ENCODE measurements around the gene FOXO6.

FOXO6 gene

DNA sequence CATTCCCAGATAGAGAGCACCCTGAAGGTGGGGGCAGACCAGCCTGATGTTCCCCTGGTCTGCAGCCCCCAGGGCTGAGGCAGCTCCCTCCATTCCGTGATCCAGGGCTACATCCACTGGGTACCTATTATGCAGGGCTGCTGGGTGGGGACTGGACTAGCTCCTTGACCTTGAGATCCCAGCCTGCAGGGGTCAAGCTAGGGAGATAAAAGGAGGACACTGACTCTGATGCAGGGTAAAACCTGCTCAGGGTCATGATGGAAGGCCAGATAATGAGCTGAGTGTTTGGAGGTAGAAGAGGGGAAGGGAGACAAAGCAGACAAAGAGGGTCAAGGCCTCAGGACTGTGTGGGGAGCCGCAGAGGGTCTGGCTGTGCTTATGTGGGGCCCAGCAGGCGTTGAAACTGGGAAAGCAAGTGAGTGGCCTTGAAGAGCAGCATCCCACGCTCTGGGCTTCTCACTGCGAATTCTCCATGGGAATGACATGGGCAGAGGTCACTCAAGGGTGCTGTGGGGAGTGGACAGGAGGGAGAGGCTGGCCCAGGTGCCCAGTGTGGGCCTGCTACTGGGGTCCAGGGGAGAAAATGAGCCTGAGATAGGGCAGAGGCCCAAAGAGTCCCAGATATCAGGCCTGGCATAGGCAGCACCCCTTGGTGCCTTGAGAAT lies 9.7 kb downstream of the FOXO6 start:
- TF ChIP-seq, protein P1, sequence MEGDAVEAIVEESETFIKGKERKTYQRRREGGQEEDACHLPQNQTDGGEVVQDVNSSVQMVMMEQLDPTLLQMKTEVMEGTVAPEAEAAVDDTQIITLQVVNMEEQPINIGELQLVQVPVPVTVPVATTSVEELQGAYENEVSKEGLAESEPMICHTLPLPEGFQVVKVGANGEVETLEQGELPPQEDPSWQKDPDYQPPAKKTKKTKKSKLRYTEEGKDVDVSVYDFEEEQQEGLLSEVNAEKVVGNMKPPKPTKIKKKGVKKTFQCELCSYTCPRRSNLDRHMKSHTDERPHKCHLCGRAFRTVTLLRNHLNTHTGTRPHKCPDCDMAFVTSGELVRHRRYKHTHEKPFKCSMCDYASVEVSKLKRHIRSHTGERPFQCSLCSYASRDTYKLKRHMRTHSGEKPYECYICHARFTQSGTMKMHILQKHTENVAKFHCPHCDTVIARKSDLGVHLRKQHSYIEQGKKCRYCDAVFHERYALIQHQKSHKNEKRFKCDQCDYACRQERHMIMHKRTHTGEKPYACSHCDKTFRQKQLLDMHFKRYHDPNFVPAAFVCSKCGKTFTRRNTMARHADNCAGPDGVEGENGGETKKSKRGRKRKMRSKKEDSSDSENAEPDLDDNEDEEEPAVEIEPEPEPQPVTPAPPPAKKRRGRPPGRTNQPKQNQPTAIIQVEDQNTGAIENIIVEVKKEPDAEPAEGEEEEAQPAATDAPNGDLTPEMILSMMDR (conservative IDR thresholded peaks at IDR 0.05) = no peak
- H3K27ac ChIP-seq = no peak overlapping the region

DNA sequence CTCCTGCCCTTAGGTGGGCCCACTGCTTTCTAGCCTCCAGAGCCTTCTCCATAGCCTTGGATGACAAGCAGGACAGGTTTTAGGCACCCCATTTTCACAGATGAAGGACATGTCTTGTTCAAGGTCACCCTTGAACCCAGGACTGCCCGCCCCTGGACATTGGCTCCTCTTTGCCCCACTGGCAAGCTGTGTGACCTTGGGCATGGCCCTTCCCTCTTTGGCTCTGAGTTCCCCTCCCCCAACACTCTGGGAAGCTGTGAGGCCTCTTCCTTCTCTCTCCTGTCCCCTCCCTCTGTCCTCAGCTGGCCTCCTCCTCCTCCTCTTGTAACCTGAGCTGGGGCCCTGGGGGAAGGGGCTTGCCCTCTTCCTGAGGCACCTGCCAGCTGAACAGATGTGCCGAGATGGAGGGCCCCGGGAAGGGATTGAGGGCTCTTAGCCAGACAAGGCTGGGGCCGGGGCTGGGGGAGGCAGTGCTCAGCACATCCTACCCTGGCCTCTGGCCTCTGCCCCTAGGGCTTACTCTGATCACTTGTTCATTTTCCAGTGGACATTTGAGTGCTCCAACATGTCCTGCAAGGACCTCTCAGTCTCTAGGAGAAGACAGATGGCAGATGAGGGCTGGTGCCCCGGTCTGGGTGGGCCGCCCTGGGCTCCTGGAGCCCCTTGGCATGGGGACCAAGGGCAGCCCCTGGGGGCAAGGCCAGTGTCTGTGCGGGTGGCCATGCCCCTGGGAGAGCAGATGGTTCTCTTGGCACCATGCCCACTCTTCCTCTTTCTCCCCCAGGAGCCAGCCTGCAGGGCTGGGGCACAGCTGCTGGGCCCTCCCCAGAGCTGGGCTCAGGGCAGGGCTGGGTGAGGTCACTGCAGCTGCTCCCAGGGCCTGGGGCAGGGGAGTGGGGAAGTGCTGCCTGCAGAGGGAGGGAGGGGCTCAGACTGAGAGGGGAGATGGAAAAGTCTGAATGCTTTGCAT lies 10.7 kb downstream of the FOXO6 start:
- H3K27ac ChIP-seq = peak overlapping the region; percentile 14; the same call in 1 of the 2 replicates
- TF ChIP-seq, protein P1 (conservative IDR thresholded peaks at IDR 0.05) = no peak

DNA sequence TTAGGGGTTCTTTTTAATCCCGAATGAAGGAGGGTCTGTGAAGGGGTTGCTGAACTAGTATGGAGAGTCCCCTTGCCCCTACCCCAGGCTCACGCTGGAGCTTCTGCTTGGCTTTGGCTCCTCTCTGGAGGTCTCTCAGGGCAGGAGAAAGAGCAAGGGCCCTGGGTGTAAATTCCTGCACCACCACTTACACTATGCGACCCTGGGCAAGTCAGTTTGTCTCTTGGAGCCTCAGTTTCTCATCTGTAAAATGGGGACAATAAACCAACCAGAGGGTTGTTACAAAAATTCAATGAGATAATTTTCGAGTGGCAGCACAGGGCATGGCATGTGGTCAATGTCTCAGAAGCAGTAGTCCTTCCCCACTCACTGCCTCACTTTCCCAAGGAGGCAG lies 11.4 kb downstream of the FOXO6 start:
- peak overlapping the region; percentile 14; the same call in 1 of the 2 replicates for H3K27ac ChIP-seq

DNA sequence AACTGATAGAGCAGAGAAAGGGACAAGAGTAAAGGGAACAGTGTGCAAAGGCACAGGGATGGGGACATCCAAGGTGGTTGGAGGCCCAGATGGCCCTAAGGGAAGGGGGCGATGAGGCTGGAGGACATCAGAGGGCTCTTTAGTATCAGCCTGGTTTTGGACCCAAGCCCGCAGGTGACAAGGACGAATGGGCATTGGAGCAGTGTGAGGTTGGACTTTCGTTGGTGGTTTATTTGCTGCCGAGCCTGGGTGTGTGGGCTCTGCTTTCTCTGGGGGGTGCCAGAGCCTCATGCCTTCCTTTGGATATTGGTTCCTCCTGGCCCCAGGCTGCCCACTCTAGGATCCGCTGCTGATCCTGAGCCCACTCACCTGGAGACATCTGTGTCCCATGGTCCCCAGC lies 12.1 kb downstream of the FOXO6 start:
- no peak overlapping the region for H3K27ac ChIP-seq
- TF ChIP-seq, protein P1 (conservative IDR thresholded peaks at IDR 0.05) = no peak

More for the DNA sequence above, 11.4 kb downstream of the FOXO6 start:
- TF ChIP-seq, protein P1 (conservative IDR thresholded peaks at IDR 0.05) = no peak

DNA sequence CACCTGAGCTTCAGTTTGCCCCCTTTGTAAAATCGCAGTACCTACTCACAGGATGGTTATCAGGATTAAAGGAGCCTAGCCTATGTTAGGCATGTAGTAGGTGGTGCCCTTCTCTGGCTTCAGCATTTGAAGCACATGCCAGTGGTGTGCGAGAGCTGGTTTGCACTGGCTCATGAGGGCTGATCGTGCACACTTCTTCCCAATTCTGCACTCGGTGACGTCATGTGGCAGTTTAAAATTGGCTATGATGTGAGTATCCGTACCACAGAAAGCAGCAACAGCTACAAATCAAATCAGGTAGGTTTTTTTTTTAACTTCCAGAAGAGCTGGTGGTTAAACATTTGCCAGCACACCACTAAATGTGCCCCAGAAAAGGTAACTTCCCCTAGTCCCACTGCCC lies 13.5 kb downstream of the FOXO6 start:
- no peak overlapping the region for H3K27ac ChIP-seq

DNA sequence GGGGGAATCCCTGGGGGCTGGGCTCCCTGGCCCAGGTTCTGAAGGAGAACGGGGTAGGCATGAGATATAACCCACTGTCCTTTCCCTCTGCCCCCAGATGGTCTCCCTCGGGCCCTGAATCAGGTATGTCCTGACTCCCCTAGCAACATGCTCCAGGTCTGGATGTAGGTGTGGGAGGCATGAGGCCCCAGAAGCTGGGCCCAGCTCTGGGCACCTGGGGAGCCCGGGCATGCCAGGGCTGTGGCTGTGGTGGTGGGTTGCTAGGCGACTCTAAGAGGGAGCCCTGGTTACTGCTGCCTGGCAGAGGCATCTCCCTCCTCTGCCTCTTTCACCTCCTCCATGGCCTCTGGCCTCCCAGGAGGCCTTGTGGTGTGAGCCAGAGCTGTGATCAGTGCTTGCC lies 16.2 kb downstream of the FOXO6 start:
- TF ChIP-seq, protein P1 (conservative IDR thresholded peaks at IDR 0.05) = no peak
- no peak overlapping the region for H3K27ac ChIP-seq

More for the DNA sequence above, 13.5 kb downstream of the FOXO6 start:
- TF ChIP-seq, protein P1 (conservative IDR thresholded peaks at IDR 0.05) = no peak

DNA sequence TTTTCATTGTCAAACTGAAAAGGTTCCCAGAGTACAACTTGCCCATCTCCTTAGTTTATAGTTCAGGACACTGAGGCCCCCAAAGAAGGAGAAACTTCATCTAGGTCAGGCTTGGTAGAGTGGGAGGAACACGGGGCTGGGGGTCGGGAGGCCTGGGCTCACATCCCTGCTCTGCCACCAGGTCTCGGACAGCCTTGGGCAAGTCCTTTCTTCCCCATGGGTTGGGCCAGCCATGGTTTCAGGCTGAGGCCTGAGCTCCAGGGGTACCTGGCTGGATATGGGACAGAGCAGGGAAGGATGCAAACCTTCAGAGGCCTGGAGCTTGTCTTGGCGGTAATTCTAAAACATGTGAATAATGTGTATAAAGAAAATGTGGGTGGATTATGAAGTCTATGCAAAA lies 17.0 kb downstream of the FOXO6 start:
- TF ChIP-seq, protein P1 (conservative IDR thresholded peaks at IDR 0.05) = no peak
- no peak overlapping the region for H3K27ac ChIP-seq
